ENCODE results near the gene CFAP69.
"Not testable (repeated sequence)": the region's sequence is repeated elsewhere in the genome, so short reads cannot be mapped to it uniquely, and the experiment has no call there.

Gene CFAP69

DNA sequence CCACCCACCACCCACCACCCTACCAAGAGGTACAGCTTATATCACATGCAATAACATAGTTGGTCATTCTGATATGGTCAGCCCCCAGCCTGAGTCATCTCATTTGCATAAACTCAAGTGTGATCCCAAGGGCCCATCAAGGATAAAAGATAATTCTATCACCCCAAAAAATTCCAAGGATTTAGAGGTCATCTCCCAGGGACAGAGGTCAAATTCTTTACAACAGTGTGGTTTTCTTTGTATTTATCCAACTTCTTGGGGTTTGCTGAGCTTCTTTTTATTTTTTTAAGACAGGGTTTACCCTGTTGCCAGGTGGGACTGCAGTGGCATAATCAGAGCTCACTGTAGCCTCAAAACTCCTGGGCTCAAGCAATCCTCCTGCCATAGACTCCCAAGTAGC, 92.1 kb downstream of the CFAP69 start:
- DNase-seq (ENCODE audit: low read depth, low spot score) = no peak

DNA sequence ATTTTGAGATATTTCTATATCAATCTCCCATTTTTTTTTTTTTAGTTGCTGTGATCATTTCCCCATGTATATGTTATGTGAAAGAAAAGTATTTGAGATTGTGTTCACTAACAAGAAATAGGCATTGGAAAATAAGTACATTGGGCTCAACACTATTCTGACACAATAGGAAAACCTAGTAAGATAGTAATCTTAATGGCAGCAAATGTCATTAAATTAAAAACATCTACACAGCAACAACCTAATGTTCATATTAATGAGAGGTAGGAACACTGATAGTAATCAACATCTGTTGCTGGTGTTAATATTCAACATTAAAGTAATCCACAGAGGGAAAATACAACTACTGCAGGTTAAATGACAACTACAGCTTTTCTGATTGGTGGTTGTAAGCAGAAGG, 100.0 kb downstream of the CFAP69 start:
- no peak for DNase-seq (ENCODE audit: low read depth, low spot score)

DNA sequence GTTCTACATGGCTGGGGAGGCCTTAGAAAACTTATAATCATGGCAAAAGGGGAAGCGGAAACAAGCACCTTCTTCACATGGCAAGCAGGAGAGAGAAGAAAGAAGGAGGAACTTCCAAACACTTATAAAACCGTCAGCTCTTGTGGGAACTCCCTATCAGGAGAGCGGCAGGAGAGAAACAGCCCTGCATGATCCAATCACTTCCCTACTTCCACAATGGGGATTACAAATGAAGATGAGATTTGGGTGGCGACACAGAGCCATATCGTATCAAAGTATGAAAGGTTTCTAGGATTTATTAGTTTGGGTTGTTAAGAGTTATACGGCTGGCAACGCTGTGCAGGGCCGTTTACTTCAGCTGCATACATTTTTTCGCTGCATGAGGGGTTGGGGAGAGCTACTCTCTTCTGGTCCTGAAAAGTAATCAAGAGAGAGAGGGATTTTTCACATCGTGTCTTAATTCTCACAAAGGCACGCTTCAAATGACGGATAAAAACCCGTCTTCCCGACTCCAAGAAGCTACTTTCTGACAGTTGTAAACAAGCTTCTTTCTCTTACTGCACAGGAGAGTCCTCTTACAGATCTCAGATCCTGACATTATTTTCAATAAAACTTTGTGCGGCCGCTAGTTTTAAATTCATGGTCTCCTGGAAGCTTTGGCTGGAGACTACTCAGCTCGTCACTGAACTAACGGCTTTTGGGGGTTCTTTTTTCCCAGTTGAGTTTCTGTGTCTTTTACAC, 100.8 kb downstream of the CFAP69 start:
- DNase-seq (ENCODE audit: low read depth, low spot score) = no peak

DNA sequence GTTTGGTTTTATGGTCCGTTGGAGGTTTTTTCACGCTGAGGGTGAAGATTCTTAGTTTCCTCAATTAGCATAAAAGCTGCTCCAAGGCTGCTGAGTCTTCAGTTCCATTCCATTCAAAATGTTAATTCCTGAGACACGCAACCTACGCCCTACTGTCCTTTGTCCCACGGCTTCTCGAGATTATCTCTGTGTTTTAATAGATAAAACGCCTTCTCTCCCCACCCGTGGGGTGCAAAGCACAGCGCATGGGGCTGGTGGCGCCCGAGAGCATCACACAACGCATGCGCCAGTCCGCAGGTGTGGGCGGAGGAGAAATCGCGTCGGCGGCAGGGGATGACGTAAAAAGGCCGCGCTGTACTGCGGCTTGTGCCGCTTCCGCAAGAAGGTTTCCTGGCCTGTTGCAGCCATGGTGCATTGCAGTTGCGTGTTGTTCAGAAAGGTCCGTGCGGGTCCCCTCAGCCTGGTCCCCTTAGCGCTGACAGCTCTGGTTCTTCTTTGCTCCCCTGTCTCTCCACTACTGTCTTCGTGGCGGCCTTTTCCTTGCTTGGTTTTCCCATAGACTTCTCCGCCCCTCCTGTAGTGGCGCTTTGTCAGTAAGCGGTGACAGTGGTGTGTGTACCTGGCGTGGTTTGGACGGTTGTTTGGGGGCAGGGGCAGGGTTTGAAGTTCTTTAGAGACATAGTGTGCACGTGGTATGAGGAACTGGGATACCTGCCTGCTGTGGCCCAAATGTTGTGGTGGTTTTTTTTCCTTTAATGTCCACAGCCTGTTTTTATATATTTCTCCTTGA, 101.6 kb downstream of the CFAP69 start, which contains the start of gene GTPBP10:
Gene GTPBP10 (plus strand): TSS at position 381 of the 790 bp plus-strand sequence. CDS start 26 bp downstream, at position 407.
- peak; percentile 89 for DNase-seq (ENCODE audit: low read depth, low spot score)

DNA sequence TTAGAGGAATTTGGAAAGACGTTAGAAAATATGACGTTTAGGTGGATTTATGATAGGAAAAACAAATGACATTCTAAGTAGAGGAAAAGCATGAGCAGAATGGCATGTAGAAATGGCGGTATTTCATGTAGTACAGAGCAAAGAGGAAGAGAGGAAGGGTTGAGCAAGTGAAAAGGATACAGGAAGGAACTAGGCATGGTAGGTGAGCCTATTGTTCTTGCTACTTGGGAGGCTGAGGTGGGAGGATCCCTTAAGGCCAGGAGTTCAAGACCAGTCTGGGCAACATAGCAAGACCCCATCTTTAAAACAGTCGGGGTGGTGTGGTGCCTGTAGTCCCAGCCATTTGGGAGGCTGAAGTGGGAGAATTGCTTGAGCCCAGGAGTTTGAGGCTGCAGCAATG, 102.8 kb downstream of the CFAP69 start:
- no peak for DNase-seq (ENCODE audit: low read depth, low spot score)

DNA sequence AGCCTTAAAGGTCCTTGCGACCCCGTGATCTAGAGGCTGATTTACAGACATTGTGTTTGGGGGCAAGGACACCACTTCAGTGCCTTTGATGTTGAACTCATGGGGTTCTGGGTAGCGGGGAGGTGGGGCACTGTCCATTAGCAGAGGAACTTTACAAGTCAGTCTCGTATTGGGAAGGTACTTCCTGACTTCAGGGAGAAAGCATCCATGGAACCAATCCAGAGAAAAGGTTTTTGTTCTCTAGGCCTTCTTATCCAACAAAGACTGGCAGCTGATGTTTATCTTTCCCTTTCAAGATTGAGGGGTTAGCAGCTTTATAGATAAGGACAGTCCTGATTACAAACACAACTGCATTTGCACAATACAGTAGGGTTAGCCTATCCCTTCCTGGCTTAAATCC, 104.3 kb downstream of the CFAP69 start:
- no peak for DNase-seq (ENCODE audit: low read depth, low spot score)

DNA sequence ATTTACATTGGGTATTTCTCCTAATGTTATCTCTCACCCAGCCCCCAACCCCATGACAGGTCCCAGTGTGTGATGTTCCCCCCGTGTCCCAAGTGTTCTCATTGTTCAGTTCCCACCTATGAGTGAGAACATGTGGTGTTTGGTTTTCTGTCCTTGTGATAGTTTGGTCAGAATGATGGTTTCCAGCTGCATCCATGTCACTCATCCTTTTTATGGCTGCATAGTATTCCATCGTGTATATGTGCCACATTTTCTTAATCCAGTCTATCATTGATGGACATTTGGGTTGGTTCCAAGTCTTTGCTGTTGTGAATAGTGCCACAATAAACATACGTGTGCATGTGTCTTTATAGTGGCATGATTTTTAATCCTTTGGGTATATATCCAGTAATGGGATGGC, 105.1 kb downstream of the CFAP69 start:
- not testable (repeated sequence) for DNase-seq (ENCODE audit: low read depth, low spot score)

DNA sequence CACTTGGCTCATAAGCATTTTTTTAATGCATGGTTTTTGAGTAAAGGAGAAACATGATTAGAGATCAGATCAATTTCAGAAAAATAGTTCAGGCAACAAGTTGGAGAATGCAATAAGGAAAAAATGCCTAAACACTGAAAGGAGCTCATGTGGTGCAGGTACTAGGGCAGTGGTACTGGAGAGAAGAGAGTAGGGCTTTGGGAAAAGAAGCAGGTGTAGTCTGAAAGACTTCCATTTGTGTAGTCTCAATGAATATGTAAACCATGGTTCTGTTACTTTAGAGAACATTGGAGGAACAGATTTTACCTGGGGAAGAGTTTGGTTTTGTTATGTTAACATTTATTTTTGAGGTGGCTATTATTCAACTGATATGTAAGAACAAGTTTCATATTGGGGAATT, 107.0 kb downstream of the CFAP69 start:
- DNase-seq (ENCODE audit: low read depth, low spot score) = no peak
